ENCODE measurements around the gene BCKDHA.

DNA sequence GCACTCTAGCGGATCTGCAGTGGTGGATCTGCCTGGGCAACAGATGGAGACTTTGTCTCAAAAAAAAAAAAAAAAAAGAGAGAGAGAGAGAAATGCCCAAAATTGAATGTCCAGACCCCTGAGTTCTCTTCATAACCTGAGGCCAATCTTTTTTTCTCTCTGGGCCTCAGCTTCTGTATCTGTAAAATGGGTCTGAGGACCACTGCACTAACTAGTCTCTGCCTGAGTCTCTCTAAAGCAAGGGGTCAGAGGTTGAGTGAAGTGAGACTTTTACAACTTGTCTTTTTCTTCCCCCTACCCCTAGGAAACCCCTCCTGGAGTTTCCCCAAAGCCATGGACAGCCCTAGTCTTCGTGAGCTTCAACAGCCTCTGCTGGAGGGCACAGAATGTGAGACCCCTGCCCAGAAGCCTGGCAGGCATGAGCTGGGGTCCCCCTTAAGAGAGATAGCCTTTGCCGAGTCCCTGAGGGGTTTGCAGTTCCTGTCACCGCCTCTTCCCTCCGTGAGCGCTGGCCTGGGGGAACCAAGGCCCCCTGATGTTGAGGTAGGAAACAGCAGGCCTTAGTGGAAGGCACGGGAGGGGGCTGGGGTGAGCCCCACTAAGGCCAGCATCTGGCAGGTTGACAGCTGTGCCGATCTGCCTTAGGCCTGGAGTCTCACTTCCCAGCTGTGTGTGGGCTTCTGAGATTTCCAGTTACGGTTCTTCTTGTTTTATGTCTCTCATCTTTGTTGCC is 19.5 kb upstream of the BCKDHA start:
- TF ChIP-seq, protein P1, sequence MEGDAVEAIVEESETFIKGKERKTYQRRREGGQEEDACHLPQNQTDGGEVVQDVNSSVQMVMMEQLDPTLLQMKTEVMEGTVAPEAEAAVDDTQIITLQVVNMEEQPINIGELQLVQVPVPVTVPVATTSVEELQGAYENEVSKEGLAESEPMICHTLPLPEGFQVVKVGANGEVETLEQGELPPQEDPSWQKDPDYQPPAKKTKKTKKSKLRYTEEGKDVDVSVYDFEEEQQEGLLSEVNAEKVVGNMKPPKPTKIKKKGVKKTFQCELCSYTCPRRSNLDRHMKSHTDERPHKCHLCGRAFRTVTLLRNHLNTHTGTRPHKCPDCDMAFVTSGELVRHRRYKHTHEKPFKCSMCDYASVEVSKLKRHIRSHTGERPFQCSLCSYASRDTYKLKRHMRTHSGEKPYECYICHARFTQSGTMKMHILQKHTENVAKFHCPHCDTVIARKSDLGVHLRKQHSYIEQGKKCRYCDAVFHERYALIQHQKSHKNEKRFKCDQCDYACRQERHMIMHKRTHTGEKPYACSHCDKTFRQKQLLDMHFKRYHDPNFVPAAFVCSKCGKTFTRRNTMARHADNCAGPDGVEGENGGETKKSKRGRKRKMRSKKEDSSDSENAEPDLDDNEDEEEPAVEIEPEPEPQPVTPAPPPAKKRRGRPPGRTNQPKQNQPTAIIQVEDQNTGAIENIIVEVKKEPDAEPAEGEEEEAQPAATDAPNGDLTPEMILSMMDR (IDR thresholded peaks at IDR 0.05; ENCODE audit: poor library complexity, severe bottlenecking) = no peak
- TF ChIP-seq, protein P2, sequence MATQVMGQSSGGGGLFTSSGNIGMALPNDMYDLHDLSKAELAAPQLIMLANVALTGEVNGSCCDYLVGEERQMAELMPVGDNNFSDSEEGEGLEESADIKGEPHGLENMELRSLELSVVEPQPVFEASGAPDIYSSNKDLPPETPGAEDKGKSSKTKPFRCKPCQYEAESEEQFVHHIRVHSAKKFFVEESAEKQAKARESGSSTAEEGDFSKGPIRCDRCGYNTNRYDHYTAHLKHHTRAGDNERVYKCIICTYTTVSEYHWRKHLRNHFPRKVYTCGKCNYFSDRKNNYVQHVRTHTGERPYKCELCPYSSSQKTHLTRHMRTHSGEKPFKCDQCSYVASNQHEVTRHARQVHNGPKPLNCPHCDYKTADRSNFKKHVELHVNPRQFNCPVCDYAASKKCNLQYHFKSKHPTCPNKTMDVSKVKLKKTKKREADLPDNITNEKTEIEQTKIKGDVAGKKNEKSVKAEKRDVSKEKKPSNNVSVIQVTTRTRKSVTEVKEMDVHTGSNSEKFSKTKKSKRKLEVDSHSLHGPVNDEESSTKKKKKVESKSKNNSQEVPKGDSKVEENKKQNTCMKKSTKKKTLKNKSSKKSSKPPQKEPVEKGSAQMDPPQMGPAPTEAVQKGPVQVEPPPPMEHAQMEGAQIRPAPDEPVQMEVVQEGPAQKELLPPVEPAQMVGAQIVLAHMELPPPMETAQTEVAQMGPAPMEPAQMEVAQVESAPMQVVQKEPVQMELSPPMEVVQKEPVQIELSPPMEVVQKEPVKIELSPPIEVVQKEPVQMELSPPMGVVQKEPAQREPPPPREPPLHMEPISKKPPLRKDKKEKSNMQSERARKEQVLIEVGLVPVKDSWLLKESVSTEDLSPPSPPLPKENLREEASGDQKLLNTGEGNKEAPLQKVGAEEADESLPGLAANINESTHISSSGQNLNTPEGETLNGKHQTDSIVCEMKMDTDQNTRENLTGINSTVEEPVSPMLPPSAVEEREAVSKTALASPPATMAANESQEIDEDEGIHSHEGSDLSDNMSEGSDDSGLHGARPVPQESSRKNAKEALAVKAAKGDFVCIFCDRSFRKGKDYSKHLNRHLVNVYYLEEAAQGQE (IDR thresholded peaks at IDR 0.05; ENCODE audit: borderline replicate concordance) = no peak
- TF ChIP-seq POLR2AphosphoS5 (IDR thresholded peaks at IDR 0.05) (no peak), EP300 (conservative IDR thresholded peaks at IDR 0.05; ENCODE audit: poor library complexity, severe bottlenecking) (no peak), MXI1 (conservative IDR thresholded peaks at IDR 0.05; ENCODE audit: poor library complexity, severe bottlenecking) (no peak), EZH2 (IDR thresholded peaks at IDR 0.05; ENCODE audit: borderline replicate concordance, insufficient read depth, low read length, poor library complexity, severe bottlenecking) (no peak), TAF1 (IDR thresholded peaks at IDR 0.05; ENCODE audit: low read depth) (no peak), RAD21 (conservative IDR thresholded peaks at IDR 0.05) (no peak), SMC3 (conservative IDR thresholded peaks at IDR 0.05; ENCODE audit: poor library complexity) (no peak)

Measured in neural cell (in vitro differentiated cells).